NCI-H2196 (cell line): ENCODE data around the gene IGFALS.
A peak's percentile ranks its signal among the peaks of the same experiment; 100 is the strongest.

ENCODE experiments used
- DNase-seq: peaks from one replicate; lab custom pipeline; 2025; ENCODE audit not compliant: unreplicated experiment; lab: John Stamatoyannopoulos, UW

IGFALS gene

GRCh38 chr16:1777375-1778199 is 15.9 kb downstream of the IGFALS start:
- no peak for DNase-seq

- no peak for DNase-seq
These were observed 16.5 kb downstream of the IGFALS start for GRCh38 chr16:1776991-1777374.

GRCh38 chr16:1776672-1776955 is 16.9 kb downstream of the IGFALS start:
- DNase-seq = no peak

GRCh38 chr16:1775846-1776671 is 17.4 kb downstream of the IGFALS start:
- no peak for DNase-seq

GRCh38 chr16:1775006-1775845 is 18.3 kb downstream of the IGFALS start:
- DNase-seq = no peak

GRCh38 chr16:1774448-1774780 is 19.1 kb downstream of the IGFALS start:
- DNase-seq = no peak

GRCh38 chr16:1773703-1774447 is 19.6 kb downstream of the IGFALS start:
- no peak for DNase-seq

GRCh38 chr16:1772908-1773702 is 20.4 kb downstream of the IGFALS start, which contains the start of gene MRPS34:
Gene MRPS34, minus strand, starts transcription at chr16:1773134. Its CDS starts 15 bp downstream, at chr16:1773119.
- peak; percentile 87 for DNase-seq

- no peak for DNase-seq
These were observed 21.1 kb downstream of the IGFALS start, which contains the start of gene EME2 for GRCh38 chr16:1772362-1772907. Gene EME2, plus strand, starts transcription at chr16:1772810. Its CDS starts 418 bp downstream, at chr16:1773228.

GRCh38 chr16:1771864-1772361 is 21.6 kb downstream of the IGFALS start:
- no peak for DNase-seq

GRCh38 chr16:1771188-1771863 is 22.2 kb downstream of the IGFALS start, which contains the start of gene NME3:
Gene NME3, minus strand, starts transcription at chr16:1771543. Its CDS starts 9 bp downstream, at chr16:1771534.
- DNase-seq = peak; percentile 66

- DNase-seq = peak; percentile 93
These were observed 22.9 kb downstream of the IGFALS start for GRCh38 chr16:1770328-1771187.

- DNase-seq = no peak
These were observed 23.9 kb downstream of the IGFALS start for GRCh38 chr16:1769402-1770300.

- DNase-seq = no peak
These were observed 24.6 kb downstream of the IGFALS start for GRCh38 chr16:1768767-1769401.

GRCh38 chr16:1768061-1768766 is 25.3 kb downstream of the IGFALS start:
- DNase-seq = no peak
